ENCODE data around the gene TMEM164.

Gene TMEM164

GRCh38 chrX:110060846-110061537 lies 58.1 kb downstream of the TMEM164 start:
- TF ChIP-seq, protein P1, sequence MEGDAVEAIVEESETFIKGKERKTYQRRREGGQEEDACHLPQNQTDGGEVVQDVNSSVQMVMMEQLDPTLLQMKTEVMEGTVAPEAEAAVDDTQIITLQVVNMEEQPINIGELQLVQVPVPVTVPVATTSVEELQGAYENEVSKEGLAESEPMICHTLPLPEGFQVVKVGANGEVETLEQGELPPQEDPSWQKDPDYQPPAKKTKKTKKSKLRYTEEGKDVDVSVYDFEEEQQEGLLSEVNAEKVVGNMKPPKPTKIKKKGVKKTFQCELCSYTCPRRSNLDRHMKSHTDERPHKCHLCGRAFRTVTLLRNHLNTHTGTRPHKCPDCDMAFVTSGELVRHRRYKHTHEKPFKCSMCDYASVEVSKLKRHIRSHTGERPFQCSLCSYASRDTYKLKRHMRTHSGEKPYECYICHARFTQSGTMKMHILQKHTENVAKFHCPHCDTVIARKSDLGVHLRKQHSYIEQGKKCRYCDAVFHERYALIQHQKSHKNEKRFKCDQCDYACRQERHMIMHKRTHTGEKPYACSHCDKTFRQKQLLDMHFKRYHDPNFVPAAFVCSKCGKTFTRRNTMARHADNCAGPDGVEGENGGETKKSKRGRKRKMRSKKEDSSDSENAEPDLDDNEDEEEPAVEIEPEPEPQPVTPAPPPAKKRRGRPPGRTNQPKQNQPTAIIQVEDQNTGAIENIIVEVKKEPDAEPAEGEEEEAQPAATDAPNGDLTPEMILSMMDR (conservative IDR thresholded peaks at IDR 0.05), result no peak
- H3K27ac ChIP-seq, result no peak overlapping the region

DNA sequence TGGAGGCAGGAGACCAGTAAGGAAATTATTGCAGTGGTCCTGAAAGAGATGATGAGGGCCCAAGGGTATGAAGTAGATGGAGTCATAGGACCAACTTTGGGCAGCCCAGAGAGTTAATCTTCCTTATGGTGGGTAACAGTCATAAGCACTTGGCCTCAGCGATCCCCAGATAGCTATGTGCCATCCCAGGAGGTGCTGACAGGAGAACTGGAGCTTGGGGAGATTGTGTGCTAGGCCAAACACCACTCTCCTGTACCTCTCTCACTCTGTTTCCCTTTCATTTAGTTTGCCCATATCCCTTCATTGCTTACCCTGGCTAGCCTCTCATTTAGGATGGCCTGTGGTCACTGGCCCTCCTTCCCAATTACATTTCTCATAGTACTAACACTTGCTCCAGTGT lies 60.0 kb downstream of the TMEM164 start:
- TF ChIP-seq, protein P1 (conservative IDR thresholded peaks at IDR 0.05), result no peak
- H3K27ac ChIP-seq, result no peak overlapping the region

GRCh38 chrX:110066488-110067225 lies 63.7 kb downstream of the TMEM164 start:
- H3K27ac ChIP-seq, result no peak overlapping the region
- TF ChIP-seq, protein P1 (conservative IDR thresholded peaks at IDR 0.05), result no peak

DNA sequence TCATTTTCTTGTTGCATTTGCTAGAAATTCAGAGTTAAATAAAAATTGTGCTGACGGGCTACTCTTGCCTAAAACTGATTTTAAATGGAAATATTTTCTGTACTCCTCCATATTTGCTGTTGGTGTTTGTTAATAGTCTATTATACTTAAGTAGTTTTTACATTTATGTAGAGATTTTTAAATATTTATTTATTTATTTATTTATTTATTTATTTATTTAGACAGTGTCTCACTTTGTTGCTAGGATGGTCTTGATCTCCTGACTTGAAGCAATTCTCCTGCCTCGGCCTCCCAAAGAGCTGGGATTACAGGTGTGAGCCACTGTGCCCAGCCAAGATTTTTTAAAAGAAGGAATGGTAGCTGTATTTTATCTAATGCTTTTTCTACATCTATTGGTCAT lies 68.1 kb downstream of the TMEM164 start:
- H3K27ac ChIP-seq, result no peak overlapping the region
- TF ChIP-seq, protein P1 (conservative IDR thresholded peaks at IDR 0.05), result no peak

GRCh38 chrX:110081320-110081719 lies 78.4 kb downstream of the TMEM164 start:
- TF ChIP-seq, protein P1 (conservative IDR thresholded peaks at IDR 0.05), result no peak
- H3K27ac ChIP-seq, result peak overlapping the region; percentile 47

DNA sequence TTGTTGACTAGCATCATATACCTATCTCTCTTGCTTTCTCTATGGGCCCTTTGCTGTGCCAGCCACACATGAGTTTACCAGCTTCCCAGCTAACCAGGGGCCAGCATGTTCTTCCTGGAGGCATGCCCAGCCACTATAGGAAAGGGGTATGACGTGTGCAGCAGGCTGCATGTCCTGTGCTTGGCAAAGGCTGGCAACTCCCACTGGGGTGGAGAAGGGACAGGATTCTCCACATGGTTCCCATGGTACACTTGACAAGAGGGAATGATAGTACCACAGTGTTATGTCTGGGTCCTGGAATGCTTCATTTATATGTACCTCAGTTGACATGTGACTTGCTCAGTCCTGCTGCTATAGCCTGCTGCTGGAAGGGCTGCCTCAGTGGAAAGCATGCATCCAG lies 78.8 kb downstream of the TMEM164 start:
- TF ChIP-seq, protein P1 (conservative IDR thresholded peaks at IDR 0.05), result no peak
- peak overlapping the region; percentile 47 for H3K27ac ChIP-seq

DNA sequence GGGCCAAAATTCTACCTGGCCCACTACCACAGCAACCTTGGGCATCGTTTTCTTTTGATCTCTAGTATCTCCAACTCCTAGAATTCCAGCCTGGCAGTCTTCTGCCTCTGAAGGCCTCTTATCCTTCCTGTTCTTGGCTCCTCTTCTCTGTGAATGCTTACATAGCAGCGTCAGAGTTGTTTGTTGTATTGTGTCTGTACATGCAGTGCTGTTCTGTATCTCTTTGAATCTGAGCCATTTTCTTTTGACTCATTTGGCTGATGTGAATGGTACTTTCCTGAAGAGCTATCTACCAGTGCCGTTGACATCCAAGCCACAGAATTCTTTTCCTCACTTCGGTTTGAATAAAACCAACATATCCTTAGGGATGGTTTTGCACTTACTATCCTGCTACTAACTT lies 79.2 kb downstream of the TMEM164 start:
- H3K27ac ChIP-seq, result peak overlapping the region; percentile 47
- TF ChIP-seq, protein P1 (conservative IDR thresholded peaks at IDR 0.05), result no peak
